TTC549 (cell line): ENCODE data around the gene KANK3.
A peak's percentile ranks its signal among the peaks of the same experiment; 100 is the strongest.
"Not testable (repeated sequence)": the region's sequence is repeated elsewhere in the genome, so short reads cannot be mapped to it uniquely, and the experiment has no call there.

Experiments
- FAIRE-seq: peaks from 2 replicates; lab custom pipeline; 2012; peaks lifted over from hg19 to GRCh38; lab: Jason Lieb, UNC

The KANK3 gene

DNA sequence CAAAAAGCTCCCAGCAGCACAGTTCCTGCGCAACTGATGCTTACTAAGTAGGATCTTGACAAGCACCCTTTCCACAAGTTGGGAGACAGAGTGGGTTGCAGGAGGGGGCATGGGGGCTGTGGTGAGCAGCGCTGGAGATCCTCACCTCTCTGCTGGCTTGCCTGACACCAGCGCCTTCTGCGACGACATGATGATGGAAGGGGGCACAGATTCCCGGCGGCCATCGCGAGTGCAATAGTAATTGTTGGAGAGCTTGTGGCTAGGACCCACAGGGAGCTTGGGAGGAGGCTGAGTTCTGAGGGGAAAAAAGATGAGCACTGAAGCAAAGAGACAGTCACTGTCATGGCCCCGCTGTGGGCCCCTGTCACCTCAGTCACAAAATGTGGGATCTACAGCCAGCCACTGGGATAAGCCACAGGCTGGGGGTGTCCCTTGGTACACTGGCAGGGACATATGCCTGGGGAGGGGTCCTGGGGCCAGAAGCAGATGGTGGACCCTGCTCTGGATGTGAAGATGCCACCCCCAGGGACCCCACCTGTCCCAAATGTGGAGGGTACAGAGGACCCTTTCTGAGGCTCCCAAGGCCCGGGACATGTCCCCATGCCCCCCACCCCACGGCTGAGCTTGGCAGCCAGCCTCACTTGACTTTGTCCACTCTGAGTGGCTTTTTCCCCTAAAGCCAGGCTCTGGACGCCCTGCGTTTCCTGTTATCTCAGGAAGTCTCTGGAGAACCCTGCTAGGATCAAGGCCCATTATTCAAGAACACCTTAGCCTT, 26.5 kb downstream of the KANK3 start:
- FAIRE-seq = no peak

- FAIRE-seq = not testable (repeated sequence)
Measured at GRCh38 chr19:8314981-8315640, 28.0 kb downstream of the KANK3 start.

GRCh38 chr19:8311461-8312260, 31.4 kb downstream of the KANK3 start:
- no peak for FAIRE-seq

- FAIRE-seq = no peak
Measured at GRCh38 chr19:8310342-8311055, 32.6 kb downstream of the KANK3 start.

GRCh38 chr19:8308891-8309291, 34.2 kb downstream of the KANK3 start:
- no peak for FAIRE-seq

DNA sequence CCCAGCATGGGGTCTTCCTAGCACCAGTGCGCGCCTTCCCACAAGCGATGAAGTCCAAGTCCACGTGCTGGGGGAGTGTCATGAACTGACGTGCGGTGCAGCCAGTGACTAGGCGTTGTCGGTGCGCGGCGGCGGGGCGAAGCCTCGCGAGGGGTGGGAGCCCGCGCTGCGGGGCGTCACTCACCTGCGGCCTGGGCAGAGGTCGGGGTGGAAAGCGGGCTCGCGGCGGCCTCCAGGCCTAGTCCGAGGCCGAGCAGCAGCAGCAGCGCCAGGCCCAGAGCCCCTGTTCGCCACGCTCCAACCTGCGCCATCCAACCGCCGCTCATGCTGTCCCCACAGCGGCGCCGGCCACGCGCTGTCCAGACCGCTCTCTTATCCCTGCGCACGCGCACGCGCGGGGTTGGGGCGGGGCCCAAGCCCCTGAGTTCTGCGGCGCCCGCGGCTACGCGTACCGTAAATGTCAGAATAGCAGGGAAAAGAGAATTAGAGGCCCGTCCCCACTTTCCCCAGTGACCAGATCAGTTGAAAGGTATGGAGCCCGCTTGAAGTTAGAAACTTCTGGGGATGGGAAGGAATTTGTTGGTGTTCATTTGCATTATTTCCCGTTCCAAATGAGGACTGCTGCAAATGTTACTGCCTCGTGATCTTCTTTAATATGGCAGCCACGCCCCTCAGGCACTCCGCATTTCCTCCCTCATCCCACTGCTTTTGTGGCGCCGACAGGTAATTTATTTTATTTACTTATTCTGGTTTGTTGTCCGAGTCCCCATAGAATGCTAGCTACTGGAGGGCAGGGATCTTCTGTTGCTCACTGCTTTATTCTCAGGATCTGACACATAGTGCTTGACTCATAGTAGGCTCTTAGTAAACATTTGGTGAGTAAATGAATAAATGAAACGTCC, 34.8 kb downstream of the KANK3 start, which contains the start of gene CD320:
Gene CD320 (minus strand): TSS at position 394 of the 902 bp plus-strand sequence. CDS start 68 bp downstream, at position 326.
- peak; percentile 60 for FAIRE-seq

DNA sequence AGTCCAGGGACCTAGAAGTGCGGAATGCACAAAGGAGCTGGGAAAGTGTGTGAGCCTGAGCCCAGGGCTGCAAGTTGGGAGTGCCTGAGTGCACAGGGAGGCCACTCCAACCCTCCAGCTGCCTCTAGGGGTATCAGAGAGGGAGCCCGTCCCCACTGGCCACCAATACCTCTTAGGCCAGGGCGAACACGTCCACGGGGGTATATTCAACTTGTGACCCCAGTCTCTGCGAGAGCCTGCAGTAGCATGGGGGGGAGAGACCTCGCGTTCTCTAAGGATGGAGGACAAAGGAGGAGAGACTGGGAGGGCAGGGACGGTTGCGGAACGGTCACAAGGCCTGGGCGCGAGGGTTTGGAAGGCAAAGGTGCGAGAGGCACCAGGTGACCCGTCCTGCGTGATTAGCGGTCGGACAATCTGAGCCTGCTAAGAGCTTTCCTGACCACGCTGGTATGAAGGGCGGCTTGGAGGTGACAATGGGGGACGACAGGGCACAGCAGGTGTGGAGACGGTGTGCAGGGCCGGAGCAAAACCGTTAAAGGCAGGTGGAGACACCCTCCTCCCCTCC, 35.6 kb downstream of the KANK3 start:
- FAIRE-seq = no peak

DNA sequence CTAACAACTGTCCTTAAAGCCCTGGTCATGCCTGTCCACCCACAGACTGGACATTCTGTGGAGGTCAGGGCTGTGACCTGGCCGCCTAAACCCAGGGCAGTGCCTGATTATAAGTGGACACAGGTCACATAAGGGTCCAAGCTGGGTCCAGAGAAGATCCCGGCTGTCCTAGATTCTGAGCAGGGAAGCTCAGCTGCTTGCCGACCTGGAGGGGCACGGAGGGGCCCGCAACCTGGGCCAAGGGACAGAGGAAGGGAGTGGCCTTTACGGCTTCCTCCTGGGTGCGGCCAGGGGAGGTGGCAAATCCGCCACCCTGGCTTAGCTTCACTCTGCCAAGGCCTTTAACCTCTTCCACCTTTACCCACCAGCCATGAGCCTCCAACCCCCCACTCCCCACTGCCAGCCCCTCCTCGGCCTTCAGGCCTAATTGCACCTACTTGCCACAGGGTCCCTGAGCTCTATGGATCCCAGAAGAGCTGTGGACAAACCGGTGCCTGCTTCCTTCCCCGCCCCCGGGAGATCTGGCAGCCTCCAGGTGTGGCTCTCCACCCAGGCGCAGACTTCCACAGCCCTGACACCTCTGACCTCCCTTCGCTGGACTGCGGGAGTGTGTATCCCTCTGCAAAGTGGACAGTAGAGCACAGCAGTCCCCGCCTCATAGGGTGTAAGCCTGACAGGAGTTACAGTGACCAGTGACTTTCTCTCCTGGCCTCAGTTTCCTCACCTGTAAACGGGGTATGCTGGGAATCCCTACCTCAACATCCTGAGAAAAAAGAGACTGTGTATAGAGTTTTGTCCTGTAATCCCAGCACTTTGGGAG, 36.6 kb downstream of the KANK3 start:
- FAIRE-seq = no peak

DNA sequence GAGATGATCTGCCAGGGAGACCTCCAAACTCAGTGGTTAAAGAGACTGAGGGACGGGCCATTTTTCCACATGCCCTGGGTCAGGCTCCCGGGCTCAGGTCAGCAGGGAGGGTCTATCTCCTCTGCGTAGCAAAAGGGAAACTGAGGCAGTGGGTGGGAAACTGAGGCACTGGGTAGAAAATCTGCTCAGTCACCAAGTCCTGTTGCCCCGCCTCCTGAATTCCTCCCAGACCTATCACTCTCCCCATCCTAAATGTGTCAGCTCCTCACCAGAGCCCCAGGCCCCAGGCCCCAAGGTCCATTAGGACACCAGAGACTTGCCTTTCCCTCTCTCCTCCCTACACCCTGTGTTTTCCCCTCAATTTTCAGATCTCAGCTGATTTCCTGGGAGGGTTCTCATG, 37.3 kb downstream of the KANK3 start:
- FAIRE-seq = no peak

GRCh38 chr19:8304841-8305621, 38.0 kb downstream of the KANK3 start:
- FAIRE-seq = no peak

- FAIRE-seq = no peak
Measured at GRCh38 chr19:8302734-8303133, 40.3 kb downstream of the KANK3 start.

DNA sequence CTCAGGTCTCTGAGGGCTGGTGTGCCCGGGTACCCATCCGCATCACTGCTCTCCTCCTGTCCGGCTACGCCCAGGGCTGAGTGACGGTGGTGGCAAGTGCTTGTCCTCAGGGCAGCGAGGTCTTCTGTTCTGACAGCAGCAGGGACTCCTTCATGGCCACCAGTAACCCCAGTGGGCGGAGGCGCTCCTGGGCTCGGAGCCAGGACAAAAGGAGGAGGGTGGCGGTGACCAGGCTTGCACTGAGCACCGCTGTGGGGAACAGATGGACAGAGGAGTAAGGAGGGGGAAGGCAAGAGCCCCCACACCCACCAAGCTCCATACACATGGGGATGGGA, 40.7 kb downstream of the KANK3 start:
- no peak for FAIRE-seq

- FAIRE-seq = not testable (repeated sequence)
Measured at GRCh38 chr19:8291337-8291736, 51.7 kb downstream of the KANK3 start.

DNA sequence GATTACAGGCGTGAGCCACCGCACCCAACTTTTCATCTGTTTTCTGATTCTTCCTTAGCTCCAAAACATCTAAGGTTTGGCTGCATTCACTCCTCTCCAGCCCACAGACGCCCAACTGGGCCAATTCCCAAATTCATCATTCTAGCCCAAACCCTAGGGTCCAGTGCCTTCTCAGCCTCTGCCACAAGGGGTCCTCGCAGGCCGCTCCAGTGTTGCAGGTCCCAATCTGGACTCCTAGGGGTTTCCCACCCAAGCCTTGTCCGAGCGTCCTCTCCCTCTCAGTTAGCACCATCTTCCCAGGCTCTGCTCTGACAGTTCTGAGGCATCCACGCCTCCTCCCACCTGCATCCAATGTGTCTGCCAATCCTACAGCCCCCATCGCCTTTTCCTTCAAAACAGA, 66.6 kb downstream of the KANK3 start:
- not testable (repeated sequence) for FAIRE-seq
